HepG2 (cell line): Measurements from ENCODE around the gene FUT3. TPM values are rescaled to one million over a fixed set of nuclear protein-coding genes. Genes with fewer than 3 reads are reported as not detected.

Experiments
- DZIP1 ChIP-seq: sonication (generic); formaldehyde crosslinking; IDR thresholded peaks from 2 replicates; pipeline ENCODE4 v1.5.0; 2020; ENCODE audit warnings: mild to moderate bottlenecking, missing genetic modification reagents
- HES4 ChIP-seq: sonication (generic); formaldehyde crosslinking; IDR thresholded peaks from 2 replicates; pipeline ENCODE4 v1.9.0; 2021; ENCODE audit warnings: mild to moderate bottlenecking, missing genetic modification reagents, borderline replicate concordance
- HMG20A ChIP-seq: IDR thresholded peaks from 2 replicates; pipeline ENCODE4 v1.6.1; 2016; ENCODE audit warnings: borderline replicate concordance
- RBAK ChIP-seq: sonication (generic); formaldehyde crosslinking; IDR thresholded peaks from 2 replicates; pipeline ENCODE4 v1.5.1; 2020; ENCODE audit warnings: mild to moderate bottlenecking, missing genetic modification reagents
- TAF15 ChIP-seq: fragments of 200-400 bp; formaldehyde crosslinking; IDR thresholded peaks from one replicate; pipeline ENCODE4 v1.6.1; 2018; ENCODE audit warnings: mild to moderate bottlenecking, low read depth, low read length; ENCODE audit not compliant: poor library complexity, severe bottlenecking
- TCF7 ChIP-seq: sonication (generic); IDR thresholded peaks from 2 replicates; pipeline ENCODE4 v1.6.1; 2016; ENCODE audit warnings: antibody characterized with exemption, low read depth
- TFE3 ChIP-seq: IDR thresholded peaks from 2 replicates; pipeline ENCODE4 v1.6.1; 2016
- ZBTB38 ChIP-seq: sonication (generic); formaldehyde crosslinking; IDR thresholded peaks from 2 replicates; pipeline ENCODE4 v1.5.1; 2020; ENCODE audit warnings: mild to moderate bottlenecking, missing genetic modification reagents
- ZNF326 ChIP-seq: sonication (generic); formaldehyde crosslinking; IDR thresholded peaks from 2 replicates; pipeline ENCODE4 v1.4.0; 2020; ENCODE audit warnings: missing genetic modification reagents, borderline replicate concordance
- ZNF543 ChIP-seq: sonication (generic); formaldehyde crosslinking; IDR thresholded peaks from 2 replicates; pipeline ENCODE4 v1.4.0; 2020; ENCODE audit warnings: mild to moderate bottlenecking, missing genetic modification reagents
- ZNF556 ChIP-seq: sonication (generic); formaldehyde crosslinking; IDR thresholded peaks from 2 replicates; pipeline ENCODE4 v1.4.0; 2020; ENCODE audit warnings: mild to moderate bottlenecking, missing genetic modification reagents, borderline replicate concordance
- polyA plus RNA-seq, 8 experiments: library from polyadenylated mRNA; depleted of rRNA in 3 of 8; stranded (reverse) in 7 of 8; unstranded in 1 of 8; fragments of >200 nt; fragmentation: Illumina TruSeq in 4 of 8; extraction: Trizol in 4 of 8; gene quantifications; 2 replicates each; pipeline versions ENCODE4 v1.2.1 to v1.2.3, GENCODE V29; 2011 to 2016; ENCODE audit warnings: low read depth in 4 of 8, missing spikeins in 1 of 8, mixed read lengths in 1 of 8; ENCODE audit not compliant: insufficient read depth in 1 of 8
- total RNA-seq, 5 experiments: library from RNA; depleted of rRNA; stranded (reverse); fragments of >200 nt; fragmentation: Illumina TruSeq; extraction: Trizol; gene quantifications; 2 replicates each; pipeline ENCODE4 v1.2.3, GENCODE V29; 2016; ENCODE audit warnings: low read depth in 1 of 5
- TF ChIP-seq, protein P1 (sequence below): IDR thresholded peaks from 2 replicates; pipeline ENCODE4 v1.6.1; 2016; ENCODE audit warnings: missing compliant biosample characterization, missing genetic modification reagents, borderline replicate concordance
- TF ChIP-seq, protein P2 (sequence below): sonication (generic); formaldehyde crosslinking; IDR thresholded peaks from 2 replicates; pipeline ENCODE4 v1.4.0; 2020; ENCODE audit warnings: missing genetic modification reagents
- TF ChIP-seq, protein P3 (sequence below): sonication (generic); formaldehyde crosslinking; IDR thresholded peaks from 2 replicates; pipeline ENCODE4 v1.8.0; 2022; ENCODE audit warnings: missing genetic modification reagents, mild to moderate bottlenecking, moderate library complexity, borderline replicate concordance
- TF ChIP-seq, protein P4 (sequence below): IDR thresholded peaks from 2 replicates; pipeline ENCODE4 v1.6.1; 2016; ENCODE audit warnings: mild to moderate bottlenecking, missing biosample characterization, missing genetic modification reagents

FUT3 gene
- total and polyA plus RNA-seq, 2 of the 13 experiments (the other 11 are each of a cell fraction or from before 2014, with no cell fraction given) = 0.53 to 1.1 TPM

DNA sequence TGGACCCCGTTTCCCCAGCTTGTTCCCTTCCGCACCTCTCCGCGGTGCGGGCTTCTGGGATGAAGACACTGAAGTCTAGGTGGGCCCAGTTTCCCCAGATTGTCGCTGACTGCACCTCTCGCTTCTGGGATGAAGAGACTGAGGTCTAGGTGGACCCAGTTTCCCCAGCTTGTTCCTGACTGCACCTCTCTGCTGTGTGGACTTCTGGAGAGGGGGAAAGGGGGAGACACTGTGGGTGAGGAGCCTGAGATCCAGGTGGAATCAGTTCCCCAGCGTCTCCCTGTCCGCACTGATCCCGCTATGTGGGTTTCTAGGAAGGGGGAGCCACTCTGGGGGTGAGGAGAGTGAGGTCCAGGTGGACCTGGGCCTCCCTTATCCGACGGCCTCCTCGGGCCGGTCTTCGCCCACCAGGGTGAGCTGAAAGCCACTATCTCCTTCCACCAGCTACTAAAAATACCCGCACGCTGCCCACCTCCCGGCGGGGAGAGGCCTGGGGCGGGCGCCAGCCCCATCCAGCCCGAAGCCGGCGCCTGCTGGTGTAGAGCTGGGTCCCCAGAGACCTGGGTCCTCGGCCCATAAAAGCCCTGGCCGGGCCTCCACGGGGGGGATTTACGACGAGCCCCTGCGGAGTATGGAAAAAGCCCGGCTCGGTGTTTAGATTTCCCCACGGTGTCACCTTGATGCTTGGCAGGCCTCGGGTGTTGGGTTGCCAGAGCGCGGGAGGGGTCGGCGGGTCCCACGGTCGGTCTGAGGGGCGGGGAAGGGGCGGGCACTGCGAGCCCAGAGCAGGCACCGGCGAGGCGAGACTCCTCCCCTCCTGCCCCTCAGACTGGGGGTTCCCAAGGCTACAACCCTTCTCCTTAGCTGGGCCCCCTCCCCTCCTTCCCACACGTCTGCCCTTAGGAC lies 22.3 kb downstream of the FUT3 start (continued):
- TF ChIP-seq DZIP1 (CRISPR knock-in tag) (0 out of 2 replicates have a peak, but pooled peaks have one; percentile 48), TAF15 (no peak), ZBTB38 (peak; percentile 86; the same call in 1 of the 2 replicates), ZNF326 (peak; percentile 77; the same call in 1 of the 2 replicates), TFE3 (CRISPR knock-in tag) (no peak), ZNF543 (CRISPR knock-in tag) (peak; percentile 3; the same call in 1 of the 2 replicates), RBAK (CRISPR knock-in tag) (no peak), ZNF556 (CRISPR knock-in tag) (no peak), HES4 (CRISPR knock-in tag) (0 out of 2 replicates have a peak, but pooled peaks have one; percentile 9), HMG20A (CRISPR knock-in tag) (no peak), TCF7 (no peak)
- TF ChIP-seq, protein P1, sequence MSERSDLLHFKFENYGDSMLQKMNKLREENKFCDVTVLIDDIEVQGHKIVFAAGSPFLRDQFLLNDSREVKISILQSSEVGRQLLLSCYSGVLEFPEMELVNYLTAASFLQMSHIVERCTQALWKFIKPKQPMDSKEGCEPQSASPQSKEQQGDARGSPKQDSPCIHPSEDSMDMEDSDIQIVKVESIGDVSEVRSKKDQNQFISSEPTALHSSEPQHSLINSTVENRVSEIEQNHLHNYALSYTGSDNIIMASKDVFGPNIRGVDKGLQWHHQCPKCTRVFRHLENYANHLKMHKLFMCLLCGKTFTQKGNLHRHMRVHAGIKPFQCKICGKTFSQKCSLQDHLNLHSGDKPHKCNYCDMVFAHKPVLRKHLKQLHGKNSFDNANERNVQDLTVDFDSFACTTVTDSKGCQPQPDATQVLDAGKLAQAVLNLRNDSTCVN (CRISPR knock-in tag) = no peak
- TF ChIP-seq, protein P2, sequence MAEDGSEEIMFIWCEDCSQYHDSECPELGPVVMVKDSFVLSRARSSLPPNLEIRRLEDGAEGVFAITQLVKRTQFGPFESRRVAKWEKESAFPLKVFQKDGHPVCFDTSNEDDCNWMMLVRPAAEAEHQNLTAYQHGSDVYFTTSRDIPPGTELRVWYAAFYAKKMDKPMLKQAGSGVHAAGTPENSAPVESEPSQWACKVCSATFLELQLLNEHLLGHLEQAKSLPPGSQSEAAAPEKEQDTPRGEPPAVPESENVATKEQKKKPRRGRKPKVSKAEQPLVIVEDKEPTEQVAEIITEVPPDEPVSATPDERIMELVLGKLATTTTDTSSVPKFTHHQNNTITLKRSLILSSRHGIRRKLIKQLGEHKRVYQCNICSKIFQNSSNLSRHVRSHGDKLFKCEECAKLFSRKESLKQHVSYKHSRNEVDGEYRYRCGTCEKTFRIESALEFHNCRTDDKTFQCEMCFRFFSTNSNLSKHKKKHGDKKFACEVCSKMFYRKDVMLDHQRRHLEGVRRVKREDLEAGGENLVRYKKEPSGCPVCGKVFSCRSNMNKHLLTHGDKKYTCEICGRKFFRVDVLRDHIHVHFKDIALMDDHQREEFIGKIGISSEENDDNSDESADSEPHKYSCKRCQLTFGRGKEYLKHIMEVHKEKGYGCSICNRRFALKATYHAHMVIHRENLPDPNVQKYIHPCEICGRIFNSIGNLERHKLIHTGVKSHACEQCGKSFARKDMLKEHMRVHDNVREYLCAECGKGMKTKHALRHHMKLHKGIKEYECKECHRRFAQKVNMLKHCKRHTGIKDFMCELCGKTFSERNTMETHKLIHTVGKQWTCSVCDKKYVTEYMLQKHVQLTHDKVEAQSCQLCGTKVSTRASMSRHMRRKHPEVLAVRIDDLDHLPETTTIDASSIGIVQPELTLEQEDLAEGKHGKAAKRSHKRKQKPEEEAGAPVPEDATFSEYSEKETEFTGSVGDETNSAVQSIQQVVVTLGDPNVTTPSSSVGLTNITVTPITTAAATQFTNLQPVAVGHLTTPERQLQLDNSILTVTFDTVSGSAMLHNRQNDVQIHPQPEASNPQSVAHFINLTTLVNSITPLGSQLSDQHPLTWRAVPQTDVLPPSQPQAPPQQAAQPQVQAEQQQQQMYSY (CRISPR knock-in tag) = no peak
- TF ChIP-seq, protein P3, sequence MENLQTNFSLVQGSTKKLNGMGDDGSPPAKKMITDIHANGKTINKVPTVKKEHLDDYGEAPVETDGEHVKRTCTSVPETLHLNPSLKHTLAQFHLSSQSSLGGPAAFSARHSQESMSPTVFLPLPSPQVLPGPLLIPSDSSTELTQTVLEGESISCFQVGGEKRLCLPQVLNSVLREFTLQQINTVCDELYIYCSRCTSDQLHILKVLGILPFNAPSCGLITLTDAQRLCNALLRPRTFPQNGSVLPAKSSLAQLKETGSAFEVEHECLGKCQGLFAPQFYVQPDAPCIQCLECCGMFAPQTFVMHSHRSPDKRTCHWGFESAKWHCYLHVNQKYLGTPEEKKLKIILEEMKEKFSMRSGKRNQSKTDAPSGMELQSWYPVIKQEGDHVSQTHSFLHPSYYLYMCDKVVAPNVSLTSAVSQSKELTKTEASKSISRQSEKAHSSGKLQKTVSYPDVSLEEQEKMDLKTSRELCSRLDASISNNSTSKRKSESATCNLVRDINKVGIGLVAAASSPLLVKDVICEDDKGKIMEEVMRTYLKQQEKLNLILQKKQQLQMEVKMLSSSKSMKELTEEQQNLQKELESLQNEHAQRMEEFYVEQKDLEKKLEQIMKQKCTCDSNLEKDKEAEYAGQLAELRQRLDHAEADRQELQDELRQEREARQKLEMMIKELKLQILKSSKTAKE = no peak
- TF ChIP-seq, protein P4, sequence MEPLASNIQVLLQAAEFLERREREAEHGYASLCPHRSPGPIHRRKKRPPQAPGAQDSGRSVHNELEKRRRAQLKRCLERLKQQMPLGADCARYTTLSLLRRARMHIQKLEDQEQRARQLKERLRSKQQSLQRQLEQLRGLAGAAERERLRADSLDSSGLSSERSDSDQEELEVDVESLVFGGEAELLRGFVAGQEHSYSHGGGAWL (CRISPR knock-in tag) = no peak
